Endothelial cell (in vitro differentiated cells): Measurements from ENCODE around the gene CCDC172. TPM values are rescaled to one million over a fixed set of nuclear protein-coding genes. Genes with fewer than 3 reads are reported as not detected.

Experiments used
- DNase-seq: peaks from one replicate; pipeline ENCODE4 v3.0.0; 2021; ENCODE audit warnings: low spot score
- H3K27ac Mint-ChIP-seq: one replicate; pipeline ENCODE4 v1.8.0; 2021; ENCODE audit warnings: mixed read lengths, inconsistent platforms; ENCODE audit not compliant: unreplicated experiment
- H3K27me3 Mint-ChIP-seq: one replicate; pipeline ENCODE4 v1.8.0; 2021; ENCODE audit warnings: mild to moderate bottlenecking, moderate library complexity, mixed read lengths, inconsistent platforms; ENCODE audit not compliant: unreplicated experiment
- H3K36me3 Mint-ChIP-seq: one replicate; pipeline ENCODE4 v1.8.0; 2021; ENCODE audit warnings: mild to moderate bottlenecking, low read depth, mixed read lengths, inconsistent platforms; ENCODE audit not compliant: unreplicated experiment
- H3K4me1 Mint-ChIP-seq: one replicate; pipeline ENCODE4 v1.8.0; 2021; ENCODE audit warnings: mild to moderate bottlenecking, mixed read lengths, inconsistent platforms; ENCODE audit not compliant: unreplicated experiment
- H3K4me3 Mint-ChIP-seq: one replicate; pipeline ENCODE4 v1.8.0; 2021; ENCODE audit warnings: mild to moderate bottlenecking, mixed read lengths, inconsistent platforms; ENCODE audit not compliant: unreplicated experiment
- H3K9me3 Mint-ChIP-seq: one replicate; pipeline ENCODE4 v1.8.0; 2021; ENCODE audit warnings: mixed read lengths, inconsistent platforms; ENCODE audit not compliant: unreplicated experiment
- total RNA-seq: library from RNA; stranded (reverse); fragmentation: NEBNext Ultra II Directional; extraction: Animal tissue kit (Norgen Biotek cat#: 25700); gene quantifications from one replicate; pipeline ENCODE4 v1.2.1, GENCODE V29; 2021; ENCODE audit not compliant: unreplicated experiment
- TF ChIP-seq, protein P1 (sequence below): fragments of 200-600 bp; sonication (generic); IDR thresholded peaks from one replicate; pipeline ENCODE4 v1.5.0; 2021; ENCODE audit warnings: antibody characterized with exemption; ENCODE audit not compliant: unreplicated experiment

The CCDC172 gene
- total RNA-seq, 1 donor from 2014 or later, result not detected

GRCh38 chr10:116329153-116329552 lies 4.9 kb downstream of the CCDC172 start:
- H3K36me3 Mint-ChIP-seq, result no peaks in the 10 kb centered on the region
- no peak for DNase-seq
- no peaks in the 10 kb centered on the region for H3K27me3 Mint-ChIP-seq
- H3K9me3 Mint-ChIP-seq, result no peaks in the 10 kb centered on the region
- no peak overlapping the region for H3K4me3 Mint-ChIP-seq
- H3K27ac Mint-ChIP-seq, result no peak overlapping the region
- peaks cover 3% of the 10 kb centered on the region for H3K4me1 Mint-ChIP-seq
- TF ChIP-seq, protein P1, sequence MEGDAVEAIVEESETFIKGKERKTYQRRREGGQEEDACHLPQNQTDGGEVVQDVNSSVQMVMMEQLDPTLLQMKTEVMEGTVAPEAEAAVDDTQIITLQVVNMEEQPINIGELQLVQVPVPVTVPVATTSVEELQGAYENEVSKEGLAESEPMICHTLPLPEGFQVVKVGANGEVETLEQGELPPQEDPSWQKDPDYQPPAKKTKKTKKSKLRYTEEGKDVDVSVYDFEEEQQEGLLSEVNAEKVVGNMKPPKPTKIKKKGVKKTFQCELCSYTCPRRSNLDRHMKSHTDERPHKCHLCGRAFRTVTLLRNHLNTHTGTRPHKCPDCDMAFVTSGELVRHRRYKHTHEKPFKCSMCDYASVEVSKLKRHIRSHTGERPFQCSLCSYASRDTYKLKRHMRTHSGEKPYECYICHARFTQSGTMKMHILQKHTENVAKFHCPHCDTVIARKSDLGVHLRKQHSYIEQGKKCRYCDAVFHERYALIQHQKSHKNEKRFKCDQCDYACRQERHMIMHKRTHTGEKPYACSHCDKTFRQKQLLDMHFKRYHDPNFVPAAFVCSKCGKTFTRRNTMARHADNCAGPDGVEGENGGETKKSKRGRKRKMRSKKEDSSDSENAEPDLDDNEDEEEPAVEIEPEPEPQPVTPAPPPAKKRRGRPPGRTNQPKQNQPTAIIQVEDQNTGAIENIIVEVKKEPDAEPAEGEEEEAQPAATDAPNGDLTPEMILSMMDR, result no peak

DNA sequence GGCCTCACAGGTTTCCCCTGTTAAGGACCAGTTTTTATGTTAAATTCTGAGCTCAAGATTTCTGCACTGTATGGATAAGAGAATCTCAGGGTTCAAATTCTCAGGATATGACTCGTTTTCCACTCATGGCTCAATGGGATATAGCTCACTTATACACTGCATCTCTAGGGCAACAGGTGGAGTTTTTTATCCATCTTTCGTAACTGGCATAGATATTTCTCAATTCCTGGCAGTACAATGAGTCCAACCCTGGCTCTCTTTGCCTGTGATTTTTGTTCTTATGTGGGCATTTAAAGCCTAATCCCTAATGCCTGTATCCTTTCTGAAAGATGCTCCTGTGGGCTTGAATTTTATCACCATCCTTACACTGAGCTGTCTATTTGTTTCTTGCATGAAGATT lies 7.6 kb downstream of the CCDC172 start:
- H3K27ac Mint-ChIP-seq, result no peak overlapping the region
- TF ChIP-seq, protein P1, result no peak
- no peaks in the 10 kb centered on the region for H3K36me3 Mint-ChIP-seq
- no peak overlapping the region for H3K4me3 Mint-ChIP-seq
- no peak for DNase-seq
- H3K27me3 Mint-ChIP-seq, result no peaks in the 10 kb centered on the region
- H3K4me1 Mint-ChIP-seq, result no peaks in the 10 kb centered on the region
- no peaks in the 10 kb centered on the region for H3K9me3 Mint-ChIP-seq

DNA sequence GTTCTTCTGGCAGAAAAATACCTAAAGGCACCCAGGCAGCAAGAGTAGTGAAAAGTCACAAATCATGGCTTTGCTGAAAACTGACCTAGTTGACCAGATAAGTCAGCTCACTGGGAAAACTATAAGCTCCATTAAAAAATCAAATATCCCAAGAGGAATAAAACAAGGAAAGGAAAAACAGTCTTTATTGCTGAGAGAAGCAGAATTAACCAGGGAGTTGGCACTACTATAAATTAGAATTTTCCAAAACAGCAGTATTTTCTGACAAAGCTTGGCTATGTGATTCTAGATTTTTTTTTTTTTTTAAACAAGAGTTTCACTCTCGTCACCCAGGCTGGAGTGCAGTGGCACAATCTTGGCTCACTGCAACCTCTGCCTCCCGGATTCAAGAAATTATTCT lies 12.6 kb downstream of the CCDC172 start:
- no peak overlapping the region for H3K4me3 Mint-ChIP-seq
- H3K4me1 Mint-ChIP-seq, result no peaks in the 10 kb centered on the region
- no peaks in the 10 kb centered on the region for H3K36me3 Mint-ChIP-seq
- H3K27ac Mint-ChIP-seq, result no peak overlapping the region
- TF ChIP-seq, protein P1, result no peak
- no peaks in the 10 kb centered on the region for H3K27me3 Mint-ChIP-seq
- no peaks in the 10 kb centered on the region for H3K9me3 Mint-ChIP-seq
- DNase-seq, result no peak

- Mint-ChIP-seq H3K4me3 (no peak overlapping the region), H3K4me1 (no peaks in the 10 kb centered on the region), H3K9me3 (no peaks in the 10 kb centered on the region)
Observed at GRCh38 chr10:116352125-116352524, 27.9 kb downstream of the CCDC172 start.

GRCh38 chr10:116353817-116354216 lies 29.6 kb downstream of the CCDC172 start:
- TF ChIP-seq, protein P1, result no peak
- H3K36me3 Mint-ChIP-seq, result no peaks in the 10 kb centered on the region
- no peak for DNase-seq
- no peak overlapping the region for H3K27ac Mint-ChIP-seq
- no peaks in the 10 kb centered on the region for H3K9me3 Mint-ChIP-seq
- H3K27me3 Mint-ChIP-seq, result no peaks in the 10 kb centered on the region
- no peak overlapping the region for H3K4me3 Mint-ChIP-seq
- no peaks in the 10 kb centered on the region for H3K4me1 Mint-ChIP-seq

More at GRCh38 chr10:116352125-116352524, 27.9 kb downstream of the CCDC172 start:
- Mint-ChIP-seq H3K27me3 (no peaks in the 10 kb centered on the region), H3K27ac (no peak overlapping the region), H3K36me3 (no peaks in the 10 kb centered on the region)
- TF ChIP-seq, protein P1, result no peak
- no peak for DNase-seq
